GM12878 (cell line): ENCODE data around the gene IKZF1. TPM values are rescaled to one million over a fixed set of nuclear protein-coding genes. Genes with fewer than 3 reads are reported as not detected.

Experiments used
- ATAC-seq: fragments of 200-7000 bp; cut with Tn5 transposase; 3 replicates; pipeline ENCODE4 v1.9.1; 2020; ENCODE audit warnings: mild to moderate bottlenecking, moderate library complexity
- BruUV-seq: library from RNA; stranded (reverse); fragments of 400-500 nt; replicated peaks from 2 replicates; lab custom pipeline; 2021; lab: Mats Ljungman, UMichigan
- CTCF ChIA-PET: fragments of 300-600 bp; sonication (Branson Sonifier 250); formaldehyde crosslinking; extraction: SDS; loops from one replicate; lab custom pipeline; 2021; ENCODE audit warnings: inconsistent platforms; lab: Yijun Ruan, JAX
- POLR2A ChIA-PET: fragments of 350-600 bp; formaldehyde crosslinking; extraction: SDS; loops from one replicate; lab custom pipeline; 2021; ENCODE audit warnings: inconsistent platforms; lab: Charles Lee
- RAD21 ChIA-PET: fragments of 300-600 bp; sonication (Branson Sonifier 250); formaldehyde crosslinking; loops from one replicate; lab custom pipeline; 2023; ENCODE audit warnings: antibody characterized with exemption; ENCODE audit not compliant: unreplicated experiment; lab: Charles Lee
- SMC1A ChIA-PET: fragments of 300-600 bp; sonication (Branson Sonifier 250); formaldehyde crosslinking; loops from one replicate; lab custom pipeline; 2023; ENCODE audit not compliant: unreplicated experiment, uncharacterized antibody; lab: Charles Lee
- DNase-seq: peaks from one replicate; pipeline ENCODE4 v3.0.0-alpha.2; 2011; ENCODE audit warnings: low read depth, low spot score
- FAIRE-seq: peaks from 3 replicates; lab custom pipeline; 2011; peaks lifted over from hg19 to GRCh38; lab: Jason Lieb, UNC
- H2AFZ ChIP-seq: 2 replicates; pipeline ENCODE4 v1.6.0; 2011; ENCODE audit warnings: low read depth, low read length, control low read depth; ENCODE audit not compliant: control insufficient read depth
- H3K27ac ChIP-seq: 2 replicates; pipeline ENCODE4 v1.5.1; 2011; ENCODE audit warnings: control low read depth; ENCODE audit not compliant: control insufficient read depth, insufficient read depth
- H3K27me3 ChIP-seq, 2 experiments: replicated peaks in 1 of 2; 2 replicates each; pipeline versions ENCODE4 v1.6.0 to v1.6.1; 2011; ENCODE audit warnings: low read length in 1 of 2; ENCODE audit not compliant: control insufficient read depth in 2 of 2, insufficient read depth in 2 of 2
- H3K36me3 ChIP-seq, 2 experiments: 2 replicates each; pipeline ENCODE4 v1.5.1; 2011; ENCODE audit warnings: low read length in 1 of 2; ENCODE audit not compliant: control insufficient read depth in 2 of 2, insufficient read depth in 2 of 2
- H3K4me1 ChIP-seq: 2 replicates; pipeline ENCODE4 v1.6.1; 2011; ENCODE audit warnings: mild to moderate bottlenecking, low read length, moderate library complexity, mixed read lengths; ENCODE audit not compliant: control insufficient read depth, insufficient read depth
- H3K4me2 ChIP-seq: 2 replicates; pipeline ENCODE4 v1.6.0; 2011; ENCODE audit warnings: control low read depth; ENCODE audit not compliant: control insufficient read depth, insufficient read depth
- H3K4me3 ChIP-seq: fragments of 200-600 bp; sonication (generic); 2 replicates; pipeline ENCODE4 v1.5.1; 2016
- H3K79me2 ChIP-seq: 2 replicates; pipeline ENCODE4 v1.6.0; 2011; ENCODE audit warnings: low read length; ENCODE audit not compliant: control insufficient read depth, insufficient read depth
- H3K9ac ChIP-seq: 2 replicates; pipeline ENCODE4 v1.8.0; 2011; ENCODE audit warnings: low read length, control low read depth, mixed read lengths; ENCODE audit not compliant: control insufficient read depth, insufficient read depth
- H3K9me3 ChIP-seq: replicated peaks from 3 replicates; pipeline ENCODE4 v1.5.1; 2011; ENCODE audit warnings: mild to moderate bottlenecking, low read length; ENCODE audit not compliant: control insufficient read depth, insufficient read depth
- H4K20me1 ChIP-seq: 2 replicates; pipeline ENCODE4 v1.6.0; 2011; ENCODE audit not compliant: control insufficient read depth, insufficient read depth
- ASH2L ChIP-seq: fragments of 300-600, 200-600 bp; sonication (generic); IDR thresholded peaks from 2 replicates; pipeline ENCODE4 v1.6.1; 2017; ENCODE audit warnings: low read depth, mild to moderate bottlenecking, borderline replicate concordance
- BHLHE40 ChIP-seq, 2 experiments: fragments of 450-650 bp in 1 of 2; IDR thresholded peaks; 2 replicates each; pipeline ENCODE4 v1.6.1; 2011 to 2017; ENCODE audit warnings: low read depth in 2 of 2, borderline replicate concordance in 1 of 2, improper control_type of control experiment in 1 of 2, low read length in 1 of 2, mild to moderate bottlenecking in 1 of 2
- CTCF ChIP-seq, 3 experiments: IDR thresholded peaks in 2 of 3; conservative IDR thresholded peaks in 1 of 3; 2 replicates each; pipeline ENCODE4 v1.5.1; 2011; ENCODE audit warnings: low read depth in 3 of 3, low read length in 3 of 3, mild to moderate bottlenecking in 3 of 3, control low read depth in 2 of 3, moderate library complexity in 2 of 3, inconsistent platforms in 1 of 3, mixed read lengths in 1 of 3; ENCODE audit not compliant: control insufficient read depth in 2 of 3, insufficient read depth in 1 of 3; ENCODE audit errors: extremely low read depth in 1 of 3
- ELK1 ChIP-seq: IDR thresholded peaks from 2 replicates; pipeline ENCODE4 v1.6.1; 2012; ENCODE audit warnings: low read depth, low read length, improper control_type of control experiment
- FOXM1 ChIP-seq: IDR thresholded peaks from 2 replicates; pipeline ENCODE4 v1.6.1; 2012; ENCODE audit warnings: low read depth, mild to moderate bottlenecking, inconsistent platforms, low read length, moderate library complexity
- MXI1 ChIP-seq: fragments of 150-350 bp; IDR thresholded peaks from 2 replicates; pipeline ENCODE4 v1.6.1; 2011; ENCODE audit warnings: low read depth, mild to moderate bottlenecking, inconsistent platforms, low read length, improper control_type of control experiment
- PBX3 ChIP-seq: IDR thresholded peaks from 2 replicates; pipeline ENCODE4 v1.6.1; 2011; ENCODE audit warnings: mild to moderate bottlenecking, low read depth, low read length, moderate library complexity; ENCODE audit not compliant: insufficient replicate concordance
- PKNOX1 ChIP-seq: fragments of 450-650 bp; IDR thresholded peaks from 2 replicates; pipeline ENCODE4 v1.6.1; 2016; ENCODE audit warnings: mild to moderate bottlenecking
- POU2F2 ChIP-seq: IDR thresholded peaks from 3 replicates; pipeline ENCODE4 v1.6.1; 2011; ENCODE audit warnings: low read depth, mild to moderate bottlenecking, low read length, borderline replicate concordance
- RAD51 ChIP-seq: fragments of 450-650 bp; IDR thresholded peaks from 2 replicates; pipeline ENCODE4 v1.6.1; 2016; ENCODE audit warnings: moderate library complexity, mild to moderate bottlenecking, inconsistent platforms
- RELA ChIP-seq: fragments of 450-650 bp; IDR thresholded peaks from 2 replicates; pipeline ENCODE4 v1.8.0; 2014; ENCODE audit warnings: borderline replicate concordance; ENCODE audit not compliant: partially characterized antibody
- RUNX3 ChIP-seq: IDR thresholded peaks from 2 replicates; pipeline ENCODE4 v1.6.1; 2012; ENCODE audit warnings: low read length, inconsistent platforms
- SIN3A ChIP-seq: IDR thresholded peaks from 2 replicates; pipeline ENCODE4 v1.6.1; 2012; ENCODE audit warnings: low read depth, low read length, improper control_type of control experiment
- TAF1 ChIP-seq: IDR thresholded peaks from 2 replicates; pipeline ENCODE4 v1.6.1; 2011; ENCODE audit warnings: mild to moderate bottlenecking, low read depth, low read length, borderline replicate concordance
- TARDBP ChIP-seq: IDR thresholded peaks from 2 replicates; pipeline ENCODE4 v1.6.1; 2016; ENCODE audit warnings: borderline replicate concordance
- ZBED1 ChIP-seq: IDR thresholded peaks from 2 replicates; pipeline ENCODE4 v1.6.1; 2016; ENCODE audit warnings: borderline replicate concordance
- WGBS: methylation state at CpG from one replicate; pipeline ENCODE4 v1.1.6; 2016; ENCODE audit warnings: low lambda C conversion rate; ENCODE audit not compliant: insufficient replicate concordance, insufficient coverage; ENCODE audit errors: missing lambda C conversion rate; 5-methylcytosine and 5-hydroxymethylcytosine counted together
- in situ Hi-C: fragments of 300-500 bp; cut with MboI; formaldehyde crosslinking; loops from 9 replicates; pipeline ENCODE4 v1.14.3; 2018; ENCODE audit warnings: mixed read lengths
- intact Hi-C: fragments of 100-400 bp; cut with micrococcal nuclease; formaldehyde crosslinking; loops from one replicate; pipeline ENCODE4 v1.14.2; 2022; ENCODE audit not compliant: unreplicated experiment
- polyA plus RNA-seq, 11 experiments: library from polyadenylated mRNA; depleted of rRNA in 4 of 11; unstranded in 6 of 11; stranded (reverse) in 5 of 11; fragments of >200 nt; fragmentation: Nextera tagmentation in 4 of 11; fragmentation: Illumina TruSeq in 1 of 11; extraction: Ambion mirVana in 4 of 11; extraction: Trizol in 1 of 11; gene quantifications; 1 replicate in 1 of 11; 2 replicates in 10 of 11; pipeline versions ENCODE4 v1.2.1 to v1.2.3, GENCODE V29; 2011 to 2016; ENCODE audit warnings: inconsistent platforms in 2 of 11, missing spikeins in 2 of 11, low read depth in 1 of 11
- total RNA-seq, 4 experiments: library from RNA; depleted of rRNA in 3 of 4; stranded (reverse); fragments of >200 nt in 3 of 4; fragmentation: Illumina TruSeq in 1 of 4; extraction: Trizol in 1 of 4; gene quantifications; 2 replicates each; pipeline versions ENCODE4 v1.2.1 to v1.2.3, GENCODE V29; 2013 to 2021

The IKZF1 gene
- total and polyA plus RNA-seq, 10 of the 15 experiments (the other 5 are each of a cell fraction or from before 2014, with no cell fraction given), result 27.2 to 125 (median 71.6) TPM

- POLR2A ChIA-PET, result interaction anchor here (0.7 to 12.6 kb wide), 8 partner anchors 8 to 186 kb away, joined by 3 to 165 read pairs (median 4); no protein-coding TSS in a partner anchor
- 18% methylated on average over 10 of the region's 10 CpGs for WGBS
- DNase-seq (no peak), FAIRE-seq (peak; percentile 61), ATAC-seq (peak; percentile 61)
- Histone ChIP-seq H3K4me2 (peak overlapping the region; percentile 71), H2AFZ (peak overlapping the region; percentile 21; the same call in 1 of the 2 replicates), H3K9ac (peak overlapping the region; percentile 50), H3K79me2 (peaks cover 81% of the 10 kb centered on the region), H3K27ac (peak overlapping the region; percentile 67), H4K20me1 (no peaks in the 10 kb centered on the region), H3K36me3 (no peaks in the 10 kb centered on the region), H3K9me3 (no peaks in the 10 kb centered on the region), H3K27me3 (no peaks in the 10 kb centered on the region), H3K4me1 (peaks cover 10% of the 10 kb centered on the region), H3K4me3 (peak overlapping the region; percentile 71)
- RAD21 ChIA-PET, result interaction anchor here (0.7 to 13.0 kb wide), 17 partner anchors 12 to 165 kb away, joined by 3 to 293 read pairs (median 5); no protein-coding TSS in a partner anchor
- SMC1A ChIA-PET, result interaction anchor here (0.8 to 12.9 kb wide), 20 partner anchors 11 to 111 kb away, joined by 3 to 356 read pairs (median 6); no protein-coding TSS in a partner anchor
- in situ Hi-C loops (no loop called here), intact Hi-C loops (loop anchor here (2.0 to 5.0 kb wide), 3 partner anchors 45 to 110 kb away; no protein-coding TSS in a partner anchor)
- CTCF ChIA-PET, result interaction anchor here (0.7 to 14.5 kb wide), 15 partner anchors 9 to 167 kb away, joined by 3 to 250 read pairs (median 4); no protein-coding TSS in a partner anchor
- no TSS peak for BruUV-seq
- TF ChIP-seq TARDBP (no peak), BHLHE40 (IDR thresholded peaks at IDR 0.05; ENCODE audit: borderline replicate concordance in 1 of 2, low read depth in 2 of 2, low read length in 1 of 2) (0 out of 4 replicates have a peak, but pooled peaks of 1 of the 2 experiments have one; percentile 24), ZBED1 (0 out of 2 replicates have a peak, but pooled peaks have one; percentile 12), PKNOX1 (peak; percentile 70), ELK1 (0 out of 2 replicates have a peak, but pooled peaks have one; percentile 16), POU2F2 (no peak), CTCF (IDR thresholded peaks at IDR 0.05 in 2 of 3, conservative IDR thresholded peaks at IDR 0.05 in 1 of 3; ENCODE audit: control insufficient read depth in 2 of 3, extremely low read depth in 1 of 3, insufficient read depth in 1 of 3, low read depth in 3 of 3, low read length in 3 of 3) (peak in 2 of 3 experiments; percentile 10 to 20; a peak in 2 of 6 replicates), FOXM1 (peak; percentile 41; the same call in 1 of the 2 replicates), RAD51 (no peak), PBX3 (peak; percentile 34), SIN3A (0 out of 2 replicates have a peak, but pooled peaks have one; percentile 26), RELA (peak; percentile 27), MXI1 (peak; percentile 60), RUNX3 (peak; percentile 52; the same call in 1 of the 2 replicates), TAF1 (peak; percentile 47; the same call in 1 of the 2 replicates), ASH2L (0 out of 2 replicates have a peak, but pooled peaks have one; percentile 3)
Measured at GRCh38 chr7:50307368-50308032, 3.0 kb downstream of the IKZF1 start.
